ENCODE measurements around the gene LMTK2.

LMTK2 gene

GRCh38 chr7:98168181-98168903, 61.7 kb downstream of the LMTK2 start:
- 0 out of 2 replicates have a peak, but pooled peaks cover 3% of the 10 kb centered on the region for H4K20me1 ChIP-seq (ENCODE audit: low read depth, low read length)
- H3K4me3 ChIP-seq (ENCODE audit: insufficient read depth, low read length, poor library complexity, severe bottlenecking) = no peak overlapping the region
- H3K36me3 ChIP-seq (ENCODE audit: low read length) = peaks cover 3% of the 10 kb centered on the region; the same call in 1 of the 2 replicates
- H3K27me3 ChIP-seq (ENCODE audit: low read length) = no peaks in the 10 kb centered on the region
- H3K9me3 ChIP-seq (ENCODE audit: insufficient read depth, low read length) = no peaks in the 10 kb centered on the region
- H3K4me2 ChIP-seq (ENCODE audit: low read depth, low read length, poor library complexity, severe bottlenecking) = no peak overlapping the region
- no peaks in the 10 kb centered on the region for H3K9me2 ChIP-seq (replicated peaks; ENCODE audit: insufficient read depth, low read length)
- no peak overlapping the region for H2AFZ ChIP-seq (ENCODE audit: low read depth, low read length, severe bottlenecking)
- H3K27ac ChIP-seq (ENCODE audit: low read depth, low read length) = no peak overlapping the region
- H3K9ac ChIP-seq (ENCODE audit: low read length) = no peak overlapping the region
- H3K79me2 ChIP-seq (ENCODE audit: insufficient read depth, low read length) = no peaks in the 10 kb centered on the region
- no peaks in the 10 kb centered on the region for H3F3A ChIP-seq (ENCODE audit: insufficient read depth)
- peak; percentile 52 for TF ChIP-seq CTCF (IDR thresholded peaks at IDR 0.05; ENCODE audit: insufficient read depth, low read length, poor library complexity, severe bottlenecking)
- no peak for TF ChIP-seq EZH2phosphoT487 (conservative IDR thresholded peaks at IDR 0.05; ENCODE audit: low read length)

GRCh38 chr7:98168904-98169621, 62.4 kb downstream of the LMTK2 start:
- no peaks in the 10 kb centered on the region for H3K9me3 ChIP-seq (ENCODE audit: insufficient read depth, low read length)
- no peak overlapping the region for H3K4me3 ChIP-seq (ENCODE audit: insufficient read depth, low read length, poor library complexity, severe bottlenecking)
- H3K9me2 ChIP-seq (replicated peaks; ENCODE audit: insufficient read depth, low read length) = no peaks in the 10 kb centered on the region
- H3K27ac ChIP-seq (ENCODE audit: low read depth, low read length) = no peak overlapping the region
- H3K4me2 ChIP-seq (ENCODE audit: low read depth, low read length, poor library complexity, severe bottlenecking) = no peak overlapping the region
- H3K79me2 ChIP-seq (ENCODE audit: insufficient read depth, low read length) = no peaks in the 10 kb centered on the region
- H3K9ac ChIP-seq (ENCODE audit: low read length) = no peak overlapping the region
- no peak for TF ChIP-seq EZH2phosphoT487 (conservative IDR thresholded peaks at IDR 0.05; ENCODE audit: low read length)
- no peak for TF ChIP-seq CTCF (IDR thresholded peaks at IDR 0.05; ENCODE audit: insufficient read depth, low read length, poor library complexity, severe bottlenecking)
- H4K20me1 ChIP-seq (ENCODE audit: low read depth, low read length) = 0 out of 2 replicates have a peak, but pooled peaks cover 3% of the 10 kb centered on the region
- no peaks in the 10 kb centered on the region for H3K27me3 ChIP-seq (ENCODE audit: low read length)
- no peak overlapping the region for H2AFZ ChIP-seq (ENCODE audit: low read depth, low read length, severe bottlenecking)
- H3F3A ChIP-seq (ENCODE audit: insufficient read depth) = no peaks in the 10 kb centered on the region
- peaks cover 3% of the 10 kb centered on the region; the same call in 1 of the 2 replicates for H3K36me3 ChIP-seq (ENCODE audit: low read length)

- no peak overlapping the region for H3K9ac ChIP-seq (ENCODE audit: low read length)
- H3K79me2 ChIP-seq (ENCODE audit: insufficient read depth, low read length) = no peaks in the 10 kb centered on the region
- H3F3A ChIP-seq (ENCODE audit: insufficient read depth) = no peaks in the 10 kb centered on the region
- 0 out of 2 replicates have a peak, but pooled peaks cover 3% of the 10 kb centered on the region for H4K20me1 ChIP-seq (ENCODE audit: low read depth, low read length)
- peaks cover 5% of the 10 kb centered on the region; the same call in 1 of the 2 replicates for H3K36me3 ChIP-seq (ENCODE audit: low read length)
- no peak overlapping the region for H3K27ac ChIP-seq (ENCODE audit: low read depth, low read length)
- no peaks in the 10 kb centered on the region for H3K9me3 ChIP-seq (ENCODE audit: insufficient read depth, low read length)
- H3K27me3 ChIP-seq (ENCODE audit: low read length) = no peaks in the 10 kb centered on the region
- H3K4me2 ChIP-seq (ENCODE audit: low read depth, low read length, poor library complexity, severe bottlenecking) = no peak overlapping the region
- TF ChIP-seq CTCF (IDR thresholded peaks at IDR 0.05; ENCODE audit: insufficient read depth, low read length, poor library complexity, severe bottlenecking) = no peak
- TF ChIP-seq EZH2phosphoT487 (conservative IDR thresholded peaks at IDR 0.05; ENCODE audit: low read length) = no peak
- no peak overlapping the region for H3K4me3 ChIP-seq (ENCODE audit: insufficient read depth, low read length, poor library complexity, severe bottlenecking)
- H2AFZ ChIP-seq (ENCODE audit: low read depth, low read length, severe bottlenecking) = no peak overlapping the region
- no peaks in the 10 kb centered on the region for H3K9me2 ChIP-seq (replicated peaks; ENCODE audit: insufficient read depth, low read length)
These were observed 64.3 kb downstream of the LMTK2 start for GRCh38 chr7:98170966-98171365.

Data from SU-DHL-6 (cell line).